LNCaP clone FGC (cell line): ENCODE results near the gene SYNDIG1L.

Experiments
- DNase-seq: peaks from one replicate; pipeline ENCODE4 v3.0.0-alpha.2; 2011; ENCODE audit warnings: low read depth
- H3K4me3 ChIP-seq: 2 replicates; pipeline ENCODE4 v1.5.1; 2011; ENCODE audit warnings: mild to moderate bottlenecking, low read depth, low read length, control low read depth
- CTCF ChIP-seq: IDR thresholded peaks from 2 replicates; pipeline ENCODE4 v1.5.1; 2012; ENCODE audit warnings: mild to moderate bottlenecking; ENCODE audit not compliant: control insufficient read depth, insufficient read depth; ENCODE audit errors: extremely low read depth

Gene SYNDIG1L

GRCh38 chr14:74426202-74426582 lies at the start of gene SYNDIG1L:
TSS of gene SYNDIG1L (minus strand) at chr14:74426210. CDS start at chr14:74409744, 16,466 bp downstream.
- DNase-seq, result no peak
- no peak for TF ChIP-seq CTCF
- no peak within 1 kb of the TSS for H3K4me3 ChIP-seq

DNA sequence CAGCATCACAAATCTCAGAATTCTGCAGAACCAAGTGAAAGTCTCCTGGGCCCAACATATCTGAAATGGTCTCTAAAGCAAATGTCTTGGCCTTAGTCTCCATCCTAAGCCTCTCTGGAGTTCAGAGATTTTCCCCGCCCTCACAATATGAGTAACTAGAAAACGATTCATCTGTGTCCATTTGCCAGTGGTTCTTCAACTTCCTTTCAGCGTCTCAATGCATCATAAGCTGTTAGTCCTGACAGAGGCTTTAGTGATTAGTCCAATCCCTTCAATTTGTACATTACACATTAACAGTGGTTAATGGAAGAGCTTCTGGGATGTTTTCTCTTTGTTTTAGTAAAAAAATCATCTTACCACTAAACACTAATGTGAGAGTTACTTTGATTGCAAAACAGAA lies 49.7 kb upstream of the SYNDIG1L start:
- no peak overlapping the region for H3K4me3 ChIP-seq
- no peak for DNase-seq
- no peak for TF ChIP-seq CTCF

DNA sequence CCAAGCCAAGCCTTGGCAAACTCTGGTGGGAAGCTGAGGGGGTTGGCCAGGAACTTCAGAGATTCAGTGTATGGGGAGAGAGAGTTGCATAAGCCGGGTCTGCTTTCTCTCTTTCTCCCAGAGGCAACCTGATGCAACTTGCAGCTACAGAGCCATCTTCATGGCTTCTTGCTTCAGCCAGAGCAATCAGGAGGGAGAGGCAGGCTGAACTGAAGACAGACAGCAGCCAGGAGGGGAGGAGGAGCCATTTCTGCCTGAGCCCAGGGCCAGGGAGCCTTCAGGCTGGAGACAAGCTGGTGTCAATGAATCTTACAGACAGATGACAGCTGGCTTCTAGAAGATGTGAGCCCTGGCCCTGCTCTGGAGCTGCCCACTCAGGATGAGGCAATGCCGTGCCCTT lies 48.4 kb upstream of the SYNDIG1L start:
- H3K4me3 ChIP-seq, result no peak overlapping the region
- TF ChIP-seq CTCF, result no peak
- no peak for DNase-seq

GRCh38 chr14:74472601-74473000 lies 46.6 kb upstream of the SYNDIG1L start:
- no peak for TF ChIP-seq CTCF
- H3K4me3 ChIP-seq, result no peak overlapping the region
- no peak for DNase-seq

DNA sequence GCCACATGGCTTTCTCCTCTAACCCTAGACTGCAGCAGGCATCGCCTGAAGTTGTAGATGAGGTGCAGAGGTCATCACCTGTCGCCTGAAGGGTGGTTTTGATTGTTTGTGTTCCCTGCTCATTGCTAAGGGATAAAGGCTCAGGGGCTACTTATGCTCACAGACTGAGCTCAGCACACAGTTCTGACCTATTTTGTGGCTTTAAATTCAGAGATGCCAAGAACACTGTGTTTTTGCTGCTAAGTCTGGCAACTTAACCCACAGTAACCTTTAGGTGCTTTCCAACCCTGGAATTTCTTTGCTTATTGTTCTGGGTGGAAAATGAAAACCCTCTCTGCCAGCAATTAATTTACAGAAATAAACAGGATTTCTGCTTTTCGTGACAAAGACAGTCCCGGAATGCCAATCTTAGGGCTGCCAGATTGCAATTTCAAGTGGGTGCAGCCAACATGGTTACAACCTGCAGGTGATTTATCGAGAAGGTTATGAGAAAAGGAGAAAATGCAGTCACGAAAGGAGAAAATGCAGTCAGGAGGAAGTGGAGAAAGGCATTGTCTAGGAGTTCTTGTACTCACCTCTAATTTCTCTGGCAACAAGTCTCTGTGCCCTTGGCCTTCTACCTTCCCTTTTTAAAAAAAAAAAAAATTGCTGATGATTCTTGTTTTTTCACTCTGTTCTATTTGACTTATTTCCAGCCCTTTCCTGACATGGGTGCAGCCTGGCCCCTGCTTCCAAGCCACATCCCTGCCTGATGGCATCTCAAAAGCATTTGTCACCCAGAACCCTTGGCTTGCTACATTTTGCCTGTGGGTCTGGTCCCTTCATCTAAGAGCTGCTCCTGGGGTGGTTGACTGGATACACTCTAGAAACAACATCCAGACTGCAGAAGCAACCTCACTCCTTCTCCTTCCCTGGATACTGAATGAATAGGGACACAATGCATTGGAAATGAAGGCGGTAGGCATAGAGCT lies 43.8 kb upstream of the SYNDIG1L start:
- no peak for TF ChIP-seq CTCF
- H3K4me3 ChIP-seq, result no peak overlapping the region
- DNase-seq, result no peak

DNA sequence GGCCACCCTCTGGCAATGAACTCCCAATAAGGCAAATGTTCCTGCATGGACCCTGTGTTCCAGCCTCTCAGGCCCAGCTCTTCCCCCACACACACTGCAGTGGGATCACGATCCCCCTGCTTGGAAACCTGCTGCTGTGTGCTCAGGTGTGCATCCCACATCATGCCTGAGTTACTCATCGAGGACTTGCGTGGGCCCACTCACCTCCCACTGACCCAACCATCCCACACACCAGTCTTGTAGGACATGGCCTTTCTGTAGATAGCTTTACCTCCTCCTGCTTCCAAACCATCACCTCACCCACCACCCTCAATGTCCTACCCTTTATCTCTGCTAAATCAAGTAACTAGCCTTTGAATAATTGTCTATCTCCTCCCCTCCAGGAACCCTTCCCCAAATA lies 42.5 kb upstream of the SYNDIG1L start:
- no peak overlapping the region for H3K4me3 ChIP-seq
- TF ChIP-seq CTCF, result no peak
- no peak for DNase-seq
